HS-5 (cell line): Measurements from ENCODE around the gene TERB2.
"Not testable (repeated sequence)": the region's sequence is repeated elsewhere in the genome, so short reads cannot be mapped to it uniquely, and the experiment has no call there.

Source experiments
- DNase-seq: peaks from one replicate; pipeline ENCODE4 v3.0.0-alpha.2; 2012; ENCODE audit warnings: low read depth

The TERB2 gene

GRCh38 chr15:45003731-45004410 is 47.4 kb downstream of the TERB2 start:
- DNase-seq: not testable (repeated sequence)

- not testable (repeated sequence) for DNase-seq
These were observed 48.2 kb downstream of the TERB2 start for GRCh38 chr15:45004590-45005175.

- no peak for DNase-seq
These were observed 52.6 kb downstream of the TERB2 start for GRCh38 chr15:45009046-45009445.

- DNase-seq: not testable (repeated sequence)
These were observed 58.6 kb downstream of the TERB2 start for GRCh38 chr15:45015114-45015513.

GRCh38 chr15:45020222-45020900 is 63.9 kb downstream of the TERB2 start:
- not testable (repeated sequence) for DNase-seq

GRCh38 chr15:45020901-45021259 is 64.4 kb downstream of the TERB2 start:
- not testable (repeated sequence) for DNase-seq

GRCh38 chr15:45021348-45021747 is 64.9 kb downstream of the TERB2 start:
- no peak for DNase-seq

GRCh38 chr15:45022871-45023658 is 66.6 kb downstream of the TERB2 start, which contains the start of gene SORD:
Gene SORD (plus strand): TSS chr15:45023195. CDS start chr15:45023284, 89 bp downstream.
- DNase-seq: peak; percentile 40

GRCh38 chr15:45023659-45024225 is 67.3 kb downstream of the TERB2 start:
- DNase-seq: no peak

- DNase-seq: not testable (repeated sequence)
These were observed 68.2 kb downstream of the TERB2 start for GRCh38 chr15:45024649-45025048.

GRCh38 chr15:45025627-45026026 is 69.1 kb downstream of the TERB2 start:
- not testable (repeated sequence) for DNase-seq

GRCh38 chr15:45026651-45027190 is 70.2 kb downstream of the TERB2 start:
- DNase-seq: no peak

GRCh38 chr15:45027220-45027619 is 70.7 kb downstream of the TERB2 start:
- DNase-seq: no peak
